ENCODE data around the gene GALR2.

GALR2 gene

GRCh38 chr17:76092526-76093413 lies 18.2 kb downstream of the GALR2 start:
- no peak for DNase-seq (ENCODE audit: low read depth)
- no peak for TF ChIP-seq CTCF (IDR thresholded peaks at IDR 0.05; ENCODE audit: low read length, missing control alignments)
- H3K4me3 ChIP-seq (replicated peaks; ENCODE audit: low read depth, low read length), result no peak overlapping the region

DNA sequence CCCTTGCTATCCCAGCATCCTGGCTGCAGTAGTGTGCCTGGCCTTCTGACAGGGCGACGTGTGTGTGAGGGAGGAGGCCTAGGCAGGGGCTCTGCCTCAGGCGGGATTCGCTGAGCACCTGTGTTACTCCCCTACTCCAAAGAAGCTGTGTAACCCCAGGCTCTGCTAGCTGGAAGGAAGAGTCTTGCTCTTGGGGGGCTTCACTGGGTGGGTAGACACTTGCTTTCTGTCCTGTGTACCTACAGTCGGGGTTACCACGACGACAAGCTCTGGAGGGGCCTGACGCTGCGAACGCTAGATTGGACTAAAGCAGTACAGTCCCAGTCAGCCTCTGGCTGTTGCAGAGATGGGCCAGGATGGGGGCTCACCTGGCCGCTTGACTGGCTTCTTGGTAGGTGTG lies 19.5 kb downstream of the GALR2 start:
- no peak for TF ChIP-seq CTCF (IDR thresholded peaks at IDR 0.05; ENCODE audit: low read length, missing control alignments)
- H3K4me3 ChIP-seq (replicated peaks; ENCODE audit: low read depth, low read length), result no peak overlapping the region
- DNase-seq (ENCODE audit: low read depth), result no peak

DNA sequence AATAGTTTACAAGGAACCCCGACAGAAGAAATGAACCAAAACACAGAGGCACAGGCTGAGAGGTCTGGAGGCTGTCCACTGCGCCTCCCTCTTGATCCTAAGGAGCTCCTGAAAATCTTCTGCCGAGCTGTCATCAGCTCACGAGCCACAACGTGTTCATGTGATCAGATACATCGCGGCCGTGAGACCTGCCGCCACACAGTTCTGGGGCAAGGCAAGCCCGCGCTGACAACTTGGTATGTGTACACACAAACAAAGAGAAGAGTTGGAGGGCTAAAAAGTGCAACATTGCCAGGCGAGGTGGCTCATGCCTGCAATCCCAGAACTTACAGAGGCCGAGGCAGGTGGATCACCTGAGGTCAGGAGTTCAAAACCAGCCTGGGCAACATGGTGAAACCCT lies 21.4 kb downstream of the GALR2 start:
- DNase-seq (ENCODE audit: low read depth), result no peak
- H3K4me3 ChIP-seq (replicated peaks; ENCODE audit: low read depth, low read length), result no peak overlapping the region
- no peak for TF ChIP-seq CTCF (IDR thresholded peaks at IDR 0.05; ENCODE audit: low read length, missing control alignments)

GRCh38 chr17:76097716-76098295 lies 23.2 kb downstream of the GALR2 start:
- no peak overlapping the region for H3K4me3 ChIP-seq (replicated peaks; ENCODE audit: low read depth, low read length)
- DNase-seq (ENCODE audit: low read depth), result no peak
- no peak for TF ChIP-seq CTCF (IDR thresholded peaks at IDR 0.05; ENCODE audit: low read length, missing control alignments)

- TF ChIP-seq CTCF (IDR thresholded peaks at IDR 0.05; ENCODE audit: low read length, missing control alignments), result no peak
- DNase-seq (ENCODE audit: low read depth), result no peak
- peak overlapping the region; percentile 86 for H3K4me3 ChIP-seq (replicated peaks; ENCODE audit: low read depth, low read length)
Observed at GRCh38 chr17:76102944-76103273, 28.3 kb downstream of the GALR2 start.

GRCh38 chr17:76103274-76104139 lies 28.9 kb downstream of the GALR2 start, which contains the start of gene EXOC7:
Gene EXOC7 (minus strand): TSS chr17:76103787. CDS start chr17:76103692, 95 bp downstream.
- DNase-seq (ENCODE audit: low read depth), result peak; percentile 91

More at GRCh38 chr17:76103274-76104139, 28.9 kb downstream of the GALR2 start, which contains the start of gene EXOC7:
- peak within 1 kb of the TSS; percentile 86 for H3K4me3 ChIP-seq (replicated peaks; ENCODE audit: low read depth, low read length)
- no peak for TF ChIP-seq CTCF (IDR thresholded peaks at IDR 0.05; ENCODE audit: low read length, missing control alignments)

Measured in fibroblast of pulmonary artery (primary cell).